RWPE1 (cell line): ENCODE results near the gene APOC3.
"Not testable (repeated sequence)": the region's sequence is repeated elsewhere in the genome, so short reads cannot be mapped to it uniquely, and the experiment has no call there.

Experiments
- CTCF ChIA-PET: fragments of 350-600 bp; sonication (Branson Sonifier 250); formaldehyde crosslinking; extraction: SDS; loops from one replicate; lab custom pipeline; 2021; lab: Yijun Ruan, JAX
- POLR2A ChIA-PET: fragments of 400-600 bp; formaldehyde crosslinking; extraction: SDS; loops from one replicate; lab custom pipeline; 2020; ENCODE audit warnings: antibody characterized with exemption; ENCODE audit not compliant: low non-redundant PET; lab: Yijun Ruan, JAX
- DNase-seq: peaks from one replicate; pipeline ENCODE4 v3.0.0; 2012; ENCODE audit warnings: low spot score
- H3K27ac ChIP-seq: fragments of 450-650 bp; 2 replicates; pipeline ENCODE4 v1.5.1; 2017
- CTCF ChIP-seq: fragments of 450-650 bp; conservative IDR thresholded peaks from 2 replicates; pipeline ENCODE4 v1.5.1; 2017; ENCODE audit warnings: low read depth, mild to moderate bottlenecking

APOC3 gene

GRCh38 chr11:116832350-116833290, 2.9 kb downstream of the APOC3 start:
- no peak overlapping the region for H3K27ac ChIP-seq
- POLR2A ChIA-PET: no interaction called here
- CTCF ChIA-PET: interaction anchor here (0.6 to 0.7 kb wide), 3 partner anchors 272 to 394 kb away, joined by 3 read pairs; no protein-coding TSS in a partner anchor
- DNase-seq: no peak
- no peak for TF ChIP-seq CTCF

GRCh38 chr11:116833491-116833815, 3.7 kb downstream of the APOC3 start:
- no peak for TF ChIP-seq CTCF
- POLR2A ChIA-PET: no interaction called here
- CTCF ChIA-PET: interaction anchor here (0.7 kb wide), 1 partner anchor 393 kb away, joined by 3 read pairs; no protein-coding TSS in a partner anchor
- DNase-seq: no peak
- H3K27ac ChIP-seq: no peak overlapping the region

GRCh38 chr11:116833816-116834534, 4.3 kb downstream of the APOC3 start:
- ChIA-PET POLR2A (no interaction called here), CTCF (no interaction called here)
- DNase-seq: no peak
- no peak overlapping the region for H3K27ac ChIP-seq
- TF ChIP-seq CTCF: no peak

- CTCF ChIA-PET, H3K27ac ChIP-seq, POLR2A ChIA-PET, DNase-seq: not testable (repeated sequence)
Measured at GRCh38 chr11:116834535-116835041, 4.9 kb downstream of the APOC3 start.

GRCh38 chr11:116835042-116835772, 5.5 kb downstream of the APOC3 start:
- no peak for TF ChIP-seq CTCF
- CTCF ChIA-PET: interaction anchor here (0.6 to 1.8 kb wide), 10 partner anchors 8 to 289 kb away, joined by 3 to 8 read pairs (median 4); partner anchors contain the start of genes APOA5 and ZPR1

GRCh38 chr11:116835791-116836631, 6.3 kb downstream of the APOC3 start:
- ChIA-PET POLR2A (interaction anchor here (0.5 kb wide), 1 partner anchor 54 kb away, joined by 3 read pairs; no protein-coding TSS in a partner anchor), CTCF (interaction anchor here (0.5 to 1.8 kb wide), 16 partner anchors 9 to 289 kb away, joined by 3 to 8 read pairs (median 4); partner anchors contain the start of genes APOA5 and ZPR1)
- DNase-seq: peak; percentile 81
- peak overlapping the region; percentile 64 for H3K27ac ChIP-seq
- peak; percentile 77 for TF ChIP-seq CTCF

More at GRCh38 chr11:116835042-116835772, 5.5 kb downstream of the APOC3 start:
- no peak for DNase-seq
- H3K27ac ChIP-seq: peak overlapping the region; percentile 64
- POLR2A ChIA-PET: interaction anchor here (0.5 kb wide), 1 partner anchor 53 kb away, joined by 3 read pairs; no protein-coding TSS in a partner anchor
